Mucosa of stomach (tissue), 1 donor: ENCODE data around the gene RGS3.
"Not testable (repeated sequence)": the region's sequence is repeated elsewhere in the genome, so short reads cannot be mapped to it uniquely, and the experiment has no call there.

Experiments
- H3K27me3 ChIP-seq: one replicate; pipeline ENCODE4 v1.7.0; 2013; ENCODE audit warnings: mild to moderate bottlenecking, low read length; ENCODE audit not compliant: control insufficient read depth, insufficient read depth
- H3K36me3 ChIP-seq: one replicate; pipeline ENCODE4 v1.7.0; 2013; ENCODE audit warnings: low read length; ENCODE audit not compliant: control insufficient read depth, insufficient read depth
- H3K4me1 ChIP-seq: one replicate; pipeline ENCODE4 v1.7.0; 2013; ENCODE audit warnings: mild to moderate bottlenecking, low read length; ENCODE audit not compliant: control insufficient read depth, insufficient read depth
- H3K4me3 ChIP-seq: one replicate; pipeline ENCODE4 v1.7.0; 2013; ENCODE audit warnings: low read length
- H3K9ac ChIP-seq: one replicate; pipeline ENCODE4 v1.7.0; 2013; ENCODE audit warnings: mild to moderate bottlenecking, low read length, moderate library complexity
- H3K9me3 ChIP-seq: one replicate; pipeline ENCODE4 v1.7.0; 2013; ENCODE audit warnings: mild to moderate bottlenecking, low read length, moderate library complexity; ENCODE audit not compliant: control insufficient read depth
- donor health status: Pancreatic carcinoma.

RGS3 gene

DNA sequence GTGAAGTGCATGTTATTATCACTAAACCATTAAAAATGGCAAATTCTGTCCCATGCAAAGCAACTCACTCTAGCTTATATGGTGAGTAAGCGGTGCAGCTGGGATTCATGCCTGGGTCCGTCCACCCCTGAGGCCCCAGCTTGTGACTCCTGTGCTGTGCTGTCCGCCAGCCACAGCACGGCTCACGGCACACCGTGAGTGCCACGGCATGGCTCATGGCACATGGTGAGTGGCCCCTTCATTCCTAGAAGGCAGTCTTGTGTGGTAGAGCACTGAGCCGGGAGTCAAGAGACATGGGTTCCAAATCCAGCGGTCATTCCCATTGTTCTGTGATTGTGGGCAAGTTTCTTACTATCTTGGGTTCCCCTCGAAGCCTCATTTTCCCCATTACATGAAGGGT, 18.8 kb downstream of the RGS3 start:
- H3K27me3 ChIP-seq, result no peaks in the 10 kb centered on the region
- no peak overlapping the region for H3K4me3 ChIP-seq
- no peak overlapping the region for H3K9ac ChIP-seq
- H3K4me1 ChIP-seq, result peaks cover 14% of the 10 kb centered on the region
- no peaks in the 10 kb centered on the region for H3K36me3 ChIP-seq
- no peaks in the 10 kb centered on the region for H3K9me3 ChIP-seq

DNA sequence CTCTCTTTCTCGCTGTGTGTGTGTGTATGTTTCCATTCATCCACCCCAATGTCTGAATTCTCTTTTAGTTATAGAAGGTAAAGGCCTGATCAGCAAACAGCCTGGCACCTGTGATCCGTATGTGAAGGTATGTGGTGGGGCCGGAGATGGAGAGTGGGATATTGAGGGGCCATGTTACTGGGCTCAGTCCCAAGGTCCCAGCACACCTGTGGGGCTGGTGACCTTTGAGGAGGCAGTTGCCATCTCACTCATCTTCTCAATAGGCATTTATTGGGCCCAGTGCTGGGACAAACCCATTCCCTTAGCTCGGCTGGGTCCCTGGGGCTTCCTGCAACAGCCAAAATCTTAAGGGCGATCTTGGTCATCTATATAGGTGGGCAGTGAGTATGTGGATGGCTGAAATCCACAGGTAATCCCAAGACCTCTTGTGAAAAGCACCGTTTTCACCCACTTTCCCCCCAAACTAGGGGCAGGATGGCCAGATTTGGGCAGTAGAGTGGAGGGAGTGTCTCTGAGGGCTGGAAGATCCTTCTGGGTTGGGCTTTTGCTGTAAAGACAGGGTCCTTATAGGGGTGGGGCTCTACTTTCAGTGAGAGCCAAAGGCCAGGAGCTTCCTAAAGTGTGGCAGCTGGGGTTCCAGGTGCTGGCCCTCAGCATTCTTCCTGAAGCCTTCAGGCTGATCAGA, 19.6 kb downstream of the RGS3 start:
- Histone ChIP-seq H3K4me1 (peaks cover 14% of the 10 kb centered on the region), H3K4me3 (no peak overlapping the region), H3K27me3 (no peaks in the 10 kb centered on the region)

DNA sequence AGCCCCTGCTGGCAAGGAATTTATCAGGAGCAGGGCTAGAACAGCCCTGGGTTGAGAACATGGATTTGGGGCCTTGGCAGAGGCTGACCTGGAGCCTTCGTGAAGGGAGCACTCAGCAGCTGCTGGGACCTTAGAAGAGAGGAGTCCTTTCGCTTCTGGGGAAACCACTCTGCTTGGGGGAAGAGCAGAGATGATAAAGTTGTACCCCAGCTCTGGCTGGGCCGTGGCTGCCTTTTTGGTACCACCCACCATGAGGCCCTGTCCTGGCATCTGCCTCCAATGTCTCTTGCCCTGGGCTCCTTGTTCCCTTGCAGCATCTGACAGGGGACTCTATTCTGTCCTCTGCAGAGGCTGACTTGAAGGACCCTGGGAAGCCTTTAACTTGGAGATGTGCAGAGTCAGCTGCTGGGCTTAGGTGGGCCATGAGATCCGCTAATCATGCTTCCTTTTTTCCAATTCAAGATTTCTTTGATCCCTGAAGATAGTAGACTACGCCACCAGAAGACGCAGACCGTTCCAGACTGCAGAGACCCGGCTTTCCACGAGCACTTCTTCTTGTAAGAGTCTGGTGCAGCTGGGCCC, 20.2 kb downstream of the RGS3 start:
- Histone ChIP-seq H3K4me3 (no peak overlapping the region), H3K27me3 (no peaks in the 10 kb centered on the region), H3K4me1 (peaks cover 14% of the 10 kb centered on the region)

More for the DNA sequence above, 19.6 kb downstream of the RGS3 start:
- H3K9ac ChIP-seq, result no peak overlapping the region
- no peaks in the 10 kb centered on the region for H3K36me3 ChIP-seq
- no peaks in the 10 kb centered on the region for H3K9me3 ChIP-seq

DNA sequence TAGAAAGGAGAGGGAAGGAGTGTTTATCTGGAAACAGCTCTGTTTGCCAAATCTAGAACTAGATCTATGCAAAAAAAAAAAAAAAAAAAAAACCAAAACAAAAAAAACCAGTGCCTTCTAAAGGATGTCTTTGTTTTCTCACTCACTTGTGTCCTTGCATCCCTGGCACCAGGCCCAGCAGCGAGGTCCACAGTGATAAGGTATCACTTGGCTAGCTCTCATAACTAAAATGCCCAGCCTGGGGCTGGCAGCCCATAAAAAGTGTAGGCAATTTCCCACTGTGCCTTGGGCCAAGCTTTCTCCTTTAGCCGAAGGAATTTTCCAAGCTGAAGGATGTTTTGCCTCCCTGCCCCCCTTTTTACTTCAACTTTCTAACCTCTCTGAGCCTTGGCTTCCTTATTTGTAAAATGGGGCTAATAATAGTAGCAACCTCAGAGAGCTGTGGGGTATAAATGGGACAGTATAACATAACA, 20.8 kb downstream of the RGS3 start:
- no peaks in the 10 kb centered on the region for H3K36me3 ChIP-seq
- H3K9me3 ChIP-seq, result no peaks in the 10 kb centered on the region
- no peak overlapping the region for H3K4me3 ChIP-seq
- no peaks in the 10 kb centered on the region for H3K27me3 ChIP-seq
- H3K4me1 ChIP-seq, result peaks cover 9% of the 10 kb centered on the region
- H3K9ac ChIP-seq, result no peak overlapping the region

More for the DNA sequence above, 20.2 kb downstream of the RGS3 start:
- Histone ChIP-seq H3K9ac (no peak overlapping the region), H3K9me3 (no peaks in the 10 kb centered on the region), H3K36me3 (no peaks in the 10 kb centered on the region)

DNA sequence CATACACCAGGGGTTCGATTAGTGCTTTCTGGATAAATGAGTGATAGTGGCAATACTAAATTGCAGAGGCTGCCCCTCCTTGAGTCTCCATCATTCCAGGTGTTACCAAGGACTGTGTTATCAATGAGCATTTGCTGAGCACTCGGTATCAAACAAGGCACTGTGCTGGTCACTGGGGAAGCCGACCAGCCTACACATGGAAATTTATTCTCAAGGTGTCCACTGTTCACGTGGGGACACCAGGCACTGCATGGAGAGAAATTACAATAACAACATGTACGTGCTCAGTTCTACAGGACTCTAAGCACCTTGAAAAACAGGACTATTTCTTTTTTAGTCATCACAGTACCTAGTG, 22.2 kb downstream of the RGS3 start:
- H3K9me3 ChIP-seq, result no peaks in the 10 kb centered on the region
- H3K27me3 ChIP-seq, result no peaks in the 10 kb centered on the region
- H3K4me3 ChIP-seq, result no peak overlapping the region
- H3K9ac ChIP-seq, result no peak overlapping the region
- H3K4me1 ChIP-seq, result peaks cover 3% of the 10 kb centered on the region
- no peaks in the 10 kb centered on the region for H3K36me3 ChIP-seq

DNA sequence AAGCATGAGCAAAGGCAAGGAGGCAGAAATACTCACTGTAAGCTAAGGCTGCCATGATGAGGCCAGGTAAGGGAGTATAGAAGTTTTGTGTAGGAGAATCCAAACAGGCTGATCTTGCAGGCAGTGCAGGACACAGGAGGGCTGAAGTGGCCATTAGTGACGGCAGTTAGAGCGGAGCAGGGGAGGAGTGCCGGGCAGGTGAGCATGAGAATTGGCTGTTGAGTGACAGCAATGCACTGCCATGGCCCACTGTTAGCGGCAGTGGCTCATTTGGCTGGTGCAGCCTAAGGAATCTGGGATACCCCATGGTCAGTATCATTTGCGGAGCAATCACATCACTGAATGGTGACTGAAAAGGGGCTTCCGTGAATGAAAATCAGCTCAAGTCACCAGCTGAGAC, 22.8 kb downstream of the RGS3 start:
- H3K27me3 ChIP-seq, result no peaks in the 10 kb centered on the region
- no peak overlapping the region for H3K9ac ChIP-seq
- H3K36me3 ChIP-seq, result no peaks in the 10 kb centered on the region
- H3K9me3 ChIP-seq, result no peaks in the 10 kb centered on the region
- peaks cover 3% of the 10 kb centered on the region for H3K4me1 ChIP-seq
- H3K4me3 ChIP-seq, result no peak overlapping the region

DNA sequence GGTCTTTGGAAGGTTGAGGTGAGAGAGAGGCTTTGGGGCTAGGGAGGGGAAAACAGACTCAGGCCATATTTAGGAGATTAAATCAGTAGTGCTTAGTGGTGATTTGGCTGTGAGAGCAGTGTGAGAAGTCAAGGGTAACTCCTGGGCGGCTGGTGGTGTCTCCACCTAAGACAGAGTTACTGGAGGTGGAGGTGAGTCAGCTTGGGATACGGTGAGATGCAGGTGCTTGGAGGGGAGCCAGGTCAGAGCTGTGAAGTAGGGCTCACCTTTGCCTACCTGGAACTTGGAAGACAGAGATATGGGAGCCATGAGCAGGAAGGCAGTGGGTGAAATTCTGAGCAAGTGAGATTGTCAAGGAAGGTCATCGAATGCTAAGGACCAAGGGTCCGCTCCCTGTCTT, 24.5 kb downstream of the RGS3 start:
- H3K4me1 ChIP-seq, result peaks cover 12% of the 10 kb centered on the region

DNA sequence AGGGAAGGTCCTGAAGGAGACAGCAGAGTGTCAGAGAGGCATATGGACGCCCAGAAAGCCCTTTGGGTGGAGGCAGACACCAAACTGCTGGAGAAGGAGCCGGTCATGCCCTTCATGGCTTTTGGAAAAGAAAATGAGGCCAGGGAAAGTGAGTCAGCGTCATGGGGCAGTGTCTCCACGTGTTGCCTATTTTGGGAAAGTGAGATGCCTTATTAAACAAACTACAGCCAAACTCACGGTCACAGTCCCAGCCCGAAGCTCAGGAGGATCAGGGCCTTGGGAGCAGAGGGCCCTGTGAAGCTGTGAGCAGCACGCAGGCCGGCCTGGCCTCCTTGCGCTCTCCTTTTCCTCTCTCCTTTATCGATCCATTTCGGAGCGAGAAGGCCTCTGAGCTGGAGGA, 25.0 kb downstream of the RGS3 start:
- no peaks in the 10 kb centered on the region for H3K9me3 ChIP-seq
- H3K4me1 ChIP-seq, result peaks cover 12% of the 10 kb centered on the region
- no peaks in the 10 kb centered on the region for H3K36me3 ChIP-seq
- H3K27me3 ChIP-seq, result no peaks in the 10 kb centered on the region
- H3K4me3 ChIP-seq, result no peak overlapping the region
- no peak overlapping the region for H3K9ac ChIP-seq

More for the DNA sequence above, 24.5 kb downstream of the RGS3 start:
- no peaks in the 10 kb centered on the region for H3K9me3 ChIP-seq
- H3K9ac ChIP-seq, result no peak overlapping the region
- no peaks in the 10 kb centered on the region for H3K27me3 ChIP-seq
- no peak overlapping the region for H3K4me3 ChIP-seq
- H3K36me3 ChIP-seq, result no peaks in the 10 kb centered on the region

DNA sequence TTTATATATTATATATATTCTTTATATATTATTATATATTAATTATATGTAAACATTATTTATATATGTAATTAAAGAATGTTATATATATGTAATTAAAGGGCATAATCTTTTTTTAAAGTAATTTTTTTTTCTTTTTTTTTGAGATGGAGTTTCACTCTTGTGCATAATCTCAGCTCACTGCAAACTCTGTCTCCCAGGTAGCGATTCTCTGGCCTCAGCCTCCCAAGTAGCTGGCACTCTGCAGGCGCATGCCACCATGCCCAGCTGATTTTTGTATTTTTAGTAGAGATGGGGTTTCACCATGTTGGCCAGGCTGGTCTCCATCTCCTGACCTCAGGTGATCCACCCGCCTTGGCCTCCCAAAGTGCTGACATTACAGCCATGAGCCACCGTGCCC, 27.6 kb downstream of the RGS3 start:
- not testable (repeated sequence) for H3K36me3 ChIP-seq, H3K9ac ChIP-seq, H3K4me1 ChIP-seq, H3K4me3 ChIP-seq, H3K27me3 ChIP-seq, H3K9me3 ChIP-seq

DNA sequence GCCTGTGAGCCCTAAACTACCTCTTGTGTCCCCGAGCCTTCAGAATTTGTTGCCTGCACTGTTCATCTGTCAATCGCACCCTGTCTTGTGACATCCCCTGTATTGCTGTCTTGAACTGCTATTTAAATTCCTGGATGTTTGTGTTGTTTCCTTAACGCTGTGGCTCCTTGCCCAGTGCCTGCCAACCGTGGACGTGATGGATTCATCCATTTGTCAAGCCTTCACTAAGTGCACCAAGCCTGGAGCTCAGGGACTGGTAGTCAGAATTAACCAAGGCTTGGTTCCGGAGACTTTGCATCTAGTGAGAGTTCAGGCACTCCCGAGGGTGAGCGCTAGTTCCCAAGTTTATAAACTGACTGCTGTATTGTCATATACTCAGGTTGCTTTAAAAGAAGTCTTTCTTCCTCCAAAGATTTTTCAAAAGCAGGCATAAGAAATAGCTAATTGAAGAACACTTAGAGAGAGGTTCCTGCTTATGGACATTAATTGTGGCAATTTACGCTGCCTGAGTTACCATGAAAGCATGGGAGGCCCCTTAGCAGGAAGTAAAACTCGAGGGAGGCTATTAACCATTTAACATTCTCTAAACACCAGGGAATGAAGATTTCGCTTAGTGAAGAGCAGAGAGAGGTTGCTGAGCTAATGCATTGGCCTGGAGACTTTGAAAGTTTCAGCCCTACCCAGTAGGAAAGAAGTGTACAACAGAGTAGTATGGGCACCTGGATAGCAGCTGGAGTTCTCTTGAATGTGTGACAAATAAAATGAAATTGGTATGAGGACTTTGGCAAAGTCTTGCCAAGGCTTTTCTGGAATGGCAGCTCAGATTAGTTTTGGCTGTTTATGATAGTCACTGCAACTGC, 29.0 kb downstream of the RGS3 start:
- no peak overlapping the region for H3K9ac ChIP-seq
- H3K36me3 ChIP-seq, result no peaks in the 10 kb centered on the region
- no peaks in the 10 kb centered on the region for H3K27me3 ChIP-seq
- no peak overlapping the region for H3K4me3 ChIP-seq
- peaks cover 8% of the 10 kb centered on the region for H3K4me1 ChIP-seq
- no peaks in the 10 kb centered on the region for H3K9me3 ChIP-seq

DNA sequence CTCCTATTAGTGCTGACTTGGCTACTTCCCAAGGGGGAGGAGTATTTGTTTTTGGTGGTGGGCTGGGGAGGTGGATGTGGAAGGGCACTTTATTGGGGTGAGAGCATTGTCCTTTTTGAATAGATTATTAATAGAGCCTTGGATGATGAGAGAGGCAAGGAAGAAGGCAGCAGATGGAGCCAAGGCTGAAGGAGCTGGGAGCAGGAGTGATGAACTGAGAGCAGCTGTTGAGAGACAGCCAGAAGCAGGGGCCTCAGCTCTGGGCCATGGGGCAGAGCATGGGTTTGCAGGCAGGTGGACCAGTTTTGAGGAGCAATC, 29.6 kb downstream of the RGS3 start:
- Histone ChIP-seq H3K4me3 (no peak overlapping the region), H3K36me3 (no peaks in the 10 kb centered on the region), H3K27me3 (no peaks in the 10 kb centered on the region), H3K4me1 (peaks cover 8% of the 10 kb centered on the region), H3K9me3 (no peaks in the 10 kb centered on the region), H3K9ac (no peak overlapping the region)

DNA sequence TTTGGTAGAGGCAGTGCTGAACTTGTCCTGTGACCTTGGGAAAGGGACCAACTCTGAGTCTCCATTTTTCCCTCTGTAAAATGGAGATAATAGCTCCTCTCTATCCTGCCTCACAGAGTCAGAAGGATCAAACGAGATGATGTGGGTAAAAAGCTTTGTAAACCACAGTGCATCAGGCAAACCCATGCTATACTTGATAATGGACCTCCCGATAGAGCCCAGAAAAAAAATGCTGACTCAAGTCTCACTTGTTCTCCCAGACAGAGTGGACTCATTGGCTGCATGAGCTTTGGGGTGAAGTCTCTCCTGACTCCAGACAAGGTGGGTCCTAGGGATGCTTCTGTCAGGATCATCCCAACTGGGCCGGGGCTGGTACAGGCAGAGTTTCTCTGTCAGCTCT, 32.0 kb downstream of the RGS3 start:
- Histone ChIP-seq H3K36me3 (no peaks in the 10 kb centered on the region), H3K9ac (no peak overlapping the region), H3K27me3 (no peaks in the 10 kb centered on the region), H3K9me3 (no peaks in the 10 kb centered on the region), H3K4me3 (no peak overlapping the region), H3K4me1 (peaks cover 8% of the 10 kb centered on the region)
